H9 (cell line): Measurements from ENCODE around the gene NEUROD6. TPM values are rescaled to one million over a fixed set of nuclear protein-coding genes. Genes with fewer than 3 reads are reported as not detected.

Experiments used
- DNase-seq: peaks from one replicate; pipeline ENCODE4 v3.0.0-alpha.2; 2017
- H2AFZ ChIP-seq: one replicate; pipeline ENCODE4 v1.6.1; 2013; ENCODE audit warnings: mild to moderate bottlenecking, low read length, control low read depth, moderate library complexity
- H2AK5ac ChIP-seq: 2 replicates; pipeline ENCODE4 v1.6.1; 2013; ENCODE audit warnings: low read length, control low read depth, mixed read lengths; ENCODE audit not compliant: insufficient read length
- H2BK120ac ChIP-seq: one replicate; pipeline ENCODE4 v1.6.1; 2013; ENCODE audit warnings: low read depth, mild to moderate bottlenecking, low read length, control low read depth, inconsistent platforms; ENCODE audit not compliant: poor library complexity, severe bottlenecking
- H2BK12ac ChIP-seq: 2 replicates; pipeline ENCODE4 v1.6.1; 2013; ENCODE audit warnings: low read length, control low read depth, mixed read lengths, low read depth; ENCODE audit not compliant: insufficient read length
- H2BK15ac ChIP-seq: 2 replicates; pipeline ENCODE4 v1.6.1; 2013; ENCODE audit warnings: low read depth, low read length, control low read depth
- H2BK20ac ChIP-seq: one replicate; pipeline ENCODE4 v1.6.1; 2013; ENCODE audit warnings: low read depth, mild to moderate bottlenecking, low read length, control low read depth, inconsistent platforms; ENCODE audit not compliant: poor library complexity, severe bottlenecking
- H2BK5ac ChIP-seq: 2 replicates; pipeline ENCODE4 v1.6.1; 2013; ENCODE audit warnings: low read length, control low read depth, mixed read lengths; ENCODE audit not compliant: insufficient read length
- H3K14ac ChIP-seq: 2 replicates; pipeline ENCODE4 v1.6.1; 2013; ENCODE audit warnings: low read length, control low read depth; ENCODE audit not compliant: insufficient read depth
- H3K18ac ChIP-seq: 2 replicates; pipeline ENCODE4 v1.6.1; 2013; ENCODE audit warnings: low read depth, mild to moderate bottlenecking, mixed read lengths, low read length, control low read depth; ENCODE audit not compliant: insufficient read length
- H3K23ac ChIP-seq: 2 replicates; pipeline ENCODE4 v1.6.1; 2013; ENCODE audit warnings: low read length, control low read depth, mixed read lengths, low read depth; ENCODE audit not compliant: insufficient read length
- H3K23me2 ChIP-seq: 2 replicates; pipeline ENCODE4 v1.6.1; 2013; ENCODE audit warnings: low read depth, mild to moderate bottlenecking, mixed read lengths, low read length, control low read depth; ENCODE audit not compliant: insufficient read length, poor library complexity, severe bottlenecking
- H3K27ac ChIP-seq: 2 replicates; pipeline ENCODE4 v1.5.1; 2013; ENCODE audit warnings: low read length, control low read depth, mixed read lengths, low read depth; ENCODE audit not compliant: insufficient read length
- H3K27me3 ChIP-seq: 2 replicates; pipeline ENCODE4 v1.6.1; 2013; ENCODE audit warnings: low read length, control low read depth, inconsistent platforms; ENCODE audit not compliant: insufficient read depth
- H3K4ac ChIP-seq: 2 replicates; pipeline ENCODE4 v1.6.1; 2013; ENCODE audit warnings: low read depth, mild to moderate bottlenecking, control low read depth, inconsistent platforms, low read length, moderate library complexity
- H3K4me1 ChIP-seq: 2 replicates; pipeline ENCODE4 v1.6.1; 2013; ENCODE audit warnings: low read length, control low read depth, inconsistent platforms; ENCODE audit not compliant: insufficient read depth
- H3K4me2 ChIP-seq: 2 replicates; pipeline ENCODE4 v1.6.1; 2013; ENCODE audit warnings: low read length, control low read depth, mixed read lengths; ENCODE audit not compliant: insufficient read length, insufficient read depth
- H3K56ac ChIP-seq: 2 replicates; pipeline ENCODE4 v1.6.1; 2013; ENCODE audit warnings: low read depth, mild to moderate bottlenecking, mixed read lengths, low read length, control low read depth; ENCODE audit not compliant: insufficient read length
- H3K79me1 ChIP-seq: 2 replicates; pipeline ENCODE4 v1.6.1; 2013; ENCODE audit warnings: low read depth, mild to moderate bottlenecking, moderate library complexity, low read length, control low read depth, inconsistent platforms; ENCODE audit not compliant: insufficient read depth, poor library complexity, severe bottlenecking
- H3K79me2 ChIP-seq: 2 replicates; pipeline ENCODE4 v1.6.1; 2013; ENCODE audit warnings: low read length, control low read depth, inconsistent platforms; ENCODE audit not compliant: insufficient read depth
- H3K9ac ChIP-seq: 2 replicates; pipeline ENCODE4 v1.6.1; 2013; ENCODE audit warnings: low read length, control low read depth, mixed read lengths; ENCODE audit not compliant: insufficient read length; ENCODE audit errors: extremely low read depth
- H3K9me3 ChIP-seq: one replicate; pipeline ENCODE4 v1.6.1; 2013; ENCODE audit warnings: low read depth, low read length, inconsistent platforms; ENCODE audit not compliant: control insufficient read depth
- H3T11ph ChIP-seq: one replicate; pipeline ENCODE4 v1.6.1; 2013; ENCODE audit warnings: mild to moderate bottlenecking, low read length, control low read depth, inconsistent platforms
- H4K20me1 ChIP-seq: one replicate; pipeline ENCODE4 v1.6.1; 2013; ENCODE audit not compliant: control insufficient read depth, insufficient read length, insufficient read depth
- H4K5ac ChIP-seq: 2 replicates; pipeline ENCODE4 v1.6.1; 2013; ENCODE audit warnings: low read depth, mild to moderate bottlenecking, mixed read lengths, low read length, control low read depth; ENCODE audit not compliant: insufficient read length
- H4K8ac ChIP-seq: replicated peaks from 2 replicates; pipeline ENCODE4 v1.6.1; 2013; ENCODE audit warnings: low read length, control low read depth, mixed read lengths, low read depth; ENCODE audit not compliant: insufficient read length
- H4K91ac ChIP-seq: 2 replicates; pipeline ENCODE4 v1.6.1; 2013; ENCODE audit warnings: low read depth, mild to moderate bottlenecking, moderate library complexity, mixed read lengths, low read length, control low read depth; ENCODE audit not compliant: insufficient read length
- H3K27ac Mint-ChIP-seq, 3 experiments: 2 replicates in 2 of 3; 3 replicates in 1 of 3; pipeline ENCODE4 v1.8.0; 2020 to 2021; ENCODE audit warnings: mixed read lengths in 3 of 3, mild to moderate bottlenecking in 1 of 3, moderate library complexity in 1 of 3
- H3K27me3 Mint-ChIP-seq: 2 replicates; pipeline ENCODE4 v1.8.0; 2021; ENCODE audit warnings: low read depth, mild to moderate bottlenecking, moderate library complexity, mixed read lengths
- H3K36me3 Mint-ChIP-seq, 3 experiments: 2 replicates in 2 of 3; 3 replicates in 1 of 3; pipeline ENCODE4 v1.8.0; 2020 to 2021; ENCODE audit warnings: low read depth in 3 of 3, mixed read lengths in 3 of 3; ENCODE audit not compliant: insufficient read depth in 1 of 3
- H3K4me1 Mint-ChIP-seq, 2 experiments: 2 replicates each; pipeline ENCODE4 v1.8.0; 2020; ENCODE audit warnings: mixed read lengths in 2 of 2
- H3K4me3 Mint-ChIP-seq, 2 experiments: 2 replicates in 1 of 2; 3 replicates in 1 of 2; pipeline ENCODE4 v1.8.0; 2020 to 2021; ENCODE audit warnings: mild to moderate bottlenecking in 2 of 2, mixed read lengths in 2 of 2, moderate library complexity in 1 of 2
- H3K9me3 Mint-ChIP-seq, 2 experiments: 2 replicates in 1 of 2; 3 replicates in 1 of 2; pipeline ENCODE4 v1.8.0; 2020; ENCODE audit warnings: mild to moderate bottlenecking in 2 of 2, mixed read lengths in 2 of 2, moderate library complexity in 1 of 2
- WGBS: extraction: QIAGEN DNeasy Blood & Tissue Kit; methylation state at CpG from one replicate; pipeline ENCODE4 v1.1.7; 2013; ENCODE audit warnings: missing lambda C conversion rate, low lambda C conversion rate, mixed read lengths; ENCODE audit not compliant: insufficient read length; ENCODE audit errors: extremely low coverage; 5-methylcytosine and 5-hydroxymethylcytosine counted together
- total RNA-seq: library from RNA; stranded (reverse); gene quantifications from 2 replicates; pipeline ENCODE4 v1.2.1, GENCODE V29; 2021
- TF ChIP-seq, protein P1 (sequence below): fragments of 200-600 bp; sonication (generic); conservative IDR thresholded peaks from 3 replicates; pipeline ENCODE4 v1.8.0; 2021; ENCODE audit warnings: antibody characterized with exemption, mild to moderate bottlenecking

NEUROD6 gene
- total RNA-seq, 1 experiment from 2014 or later = not detected

DNA sequence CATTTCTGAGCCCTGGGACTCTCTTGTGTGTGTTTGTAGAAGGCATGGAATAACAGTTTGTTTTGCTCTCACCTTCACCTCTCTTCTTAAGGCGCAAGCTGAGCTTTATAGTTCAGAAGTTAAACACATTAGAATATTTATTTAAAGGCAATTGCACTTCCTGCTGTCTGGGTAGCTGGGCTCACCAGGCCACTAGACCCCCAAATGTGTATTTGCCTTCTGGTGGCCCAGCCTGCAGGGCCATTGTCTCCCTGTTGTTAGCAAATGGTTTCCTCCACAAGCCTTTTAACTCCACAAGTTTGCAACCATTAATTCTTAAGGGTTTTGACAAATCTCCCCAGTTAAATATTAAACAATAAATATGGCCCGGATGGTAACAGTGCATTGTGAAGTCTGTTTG, 31.1 kb upstream of the NEUROD6 start:
- no peak overlapping the region for H2AFZ ChIP-seq
- peaks cover 3% of the 10 kb centered on the region; the same call in 1 of the 2 replicates for H3K4me1 ChIP-seq
- H2BK20ac ChIP-seq = no peak overlapping the region
- no peak overlapping the region for H2AK5ac ChIP-seq
- H4K20me1 ChIP-seq = no peaks in the 10 kb centered on the region
- Mint-ChIP-seq H3K36me3 (no peaks in the 10 kb centered on the region), H3K4me3 (no peak overlapping the region), H3K27me3 (peaks cover 10% of the 10 kb centered on the region), H3K27ac (no peak overlapping the region), H3K9me3 (no peaks in the 10 kb centered on the region; a peak in 1 of 5 replicates), H3K4me1 (peaks cover 29 to 34% of the 10 kb centered on the region in 2 experiments)
- H3K9me3 ChIP-seq = no peaks in the 10 kb centered on the region
- no peak overlapping the region for H2BK5ac ChIP-seq
- no peak overlapping the region for H4K8ac ChIP-seq
- no peak overlapping the region for H3T11ph ChIP-seq
- no peaks in the 10 kb centered on the region for H3K79me1 ChIP-seq
- H4K5ac ChIP-seq = no peak overlapping the region
- no peak overlapping the region for H3K56ac ChIP-seq
- no peak overlapping the region for H2BK15ac ChIP-seq
- no peak overlapping the region for H4K91ac ChIP-seq
- no peak overlapping the region for H2BK120ac ChIP-seq
- H3K23me2 ChIP-seq = no peaks in the 10 kb centered on the region
- no peak overlapping the region for H3K14ac ChIP-seq
- H3K23ac ChIP-seq = no peak overlapping the region
- H3K4me2 ChIP-seq = no peak overlapping the region
- no peak overlapping the region for H3K18ac ChIP-seq
- peak; percentile 46 for DNase-seq
- no peak overlapping the region for H3K9ac ChIP-seq
- H3K4ac ChIP-seq = no peak overlapping the region
- H2BK12ac ChIP-seq = no peak overlapping the region
- WGBS = no CpG with 5 or more reads among the region's 2 CpGs
- H3K27ac ChIP-seq = no peak overlapping the region
- no peaks in the 10 kb centered on the region for H3K79me2 ChIP-seq
- TF ChIP-seq, protein P1, sequence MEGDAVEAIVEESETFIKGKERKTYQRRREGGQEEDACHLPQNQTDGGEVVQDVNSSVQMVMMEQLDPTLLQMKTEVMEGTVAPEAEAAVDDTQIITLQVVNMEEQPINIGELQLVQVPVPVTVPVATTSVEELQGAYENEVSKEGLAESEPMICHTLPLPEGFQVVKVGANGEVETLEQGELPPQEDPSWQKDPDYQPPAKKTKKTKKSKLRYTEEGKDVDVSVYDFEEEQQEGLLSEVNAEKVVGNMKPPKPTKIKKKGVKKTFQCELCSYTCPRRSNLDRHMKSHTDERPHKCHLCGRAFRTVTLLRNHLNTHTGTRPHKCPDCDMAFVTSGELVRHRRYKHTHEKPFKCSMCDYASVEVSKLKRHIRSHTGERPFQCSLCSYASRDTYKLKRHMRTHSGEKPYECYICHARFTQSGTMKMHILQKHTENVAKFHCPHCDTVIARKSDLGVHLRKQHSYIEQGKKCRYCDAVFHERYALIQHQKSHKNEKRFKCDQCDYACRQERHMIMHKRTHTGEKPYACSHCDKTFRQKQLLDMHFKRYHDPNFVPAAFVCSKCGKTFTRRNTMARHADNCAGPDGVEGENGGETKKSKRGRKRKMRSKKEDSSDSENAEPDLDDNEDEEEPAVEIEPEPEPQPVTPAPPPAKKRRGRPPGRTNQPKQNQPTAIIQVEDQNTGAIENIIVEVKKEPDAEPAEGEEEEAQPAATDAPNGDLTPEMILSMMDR = no peak
- no peaks in the 10 kb centered on the region for H3K27me3 ChIP-seq
